GM12872 (cell line): Measurements from ENCODE around the gene SLC24A5.

Experiments used
- CTCF ChIP-seq: IDR thresholded peaks from 3 replicates; pipeline ENCODE4 v1.5.1; 2011; ENCODE audit warnings: low read depth, mild to moderate bottlenecking, low read length, moderate library complexity; ENCODE audit not compliant: insufficient read depth

SLC24A5 gene

GRCh38 chr15:48143856-48144255 lies 23.1 kb downstream of the SLC24A5 start:
- no peak for TF ChIP-seq CTCF

- no peak for TF ChIP-seq CTCF
Measured at GRCh38 chr15:48144889-48145288, 24.1 kb downstream of the SLC24A5 start.

GRCh38 chr15:48145923-48146322 lies 25.1 kb downstream of the SLC24A5 start:
- no peak for TF ChIP-seq CTCF

GRCh38 chr15:48147358-48147757 lies 26.6 kb downstream of the SLC24A5 start:
- TF ChIP-seq CTCF, result no peak

GRCh38 chr15:48149858-48150257 lies 29.1 kb downstream of the SLC24A5 start:
- TF ChIP-seq CTCF, result no peak

DNA sequence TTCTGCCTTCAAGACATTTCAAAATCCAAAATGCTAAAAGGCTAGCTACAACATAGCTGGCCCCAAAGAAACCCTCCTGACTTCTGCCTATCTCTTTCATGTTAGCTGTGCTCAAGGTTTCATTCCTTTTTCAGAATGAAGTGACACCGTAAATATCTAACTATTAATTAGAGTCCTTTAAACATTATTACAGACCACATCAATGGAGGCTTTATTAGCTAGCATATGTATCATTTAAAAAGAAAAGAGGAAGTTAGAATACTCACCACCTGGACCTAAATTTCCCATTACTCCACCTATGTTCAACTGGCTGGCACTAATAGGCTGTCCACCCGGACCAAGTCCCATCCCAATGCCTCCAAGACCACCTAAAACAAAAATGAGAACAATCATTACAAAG lies 32.7 kb downstream of the SLC24A5 start:
- no peak for TF ChIP-seq CTCF

DNA sequence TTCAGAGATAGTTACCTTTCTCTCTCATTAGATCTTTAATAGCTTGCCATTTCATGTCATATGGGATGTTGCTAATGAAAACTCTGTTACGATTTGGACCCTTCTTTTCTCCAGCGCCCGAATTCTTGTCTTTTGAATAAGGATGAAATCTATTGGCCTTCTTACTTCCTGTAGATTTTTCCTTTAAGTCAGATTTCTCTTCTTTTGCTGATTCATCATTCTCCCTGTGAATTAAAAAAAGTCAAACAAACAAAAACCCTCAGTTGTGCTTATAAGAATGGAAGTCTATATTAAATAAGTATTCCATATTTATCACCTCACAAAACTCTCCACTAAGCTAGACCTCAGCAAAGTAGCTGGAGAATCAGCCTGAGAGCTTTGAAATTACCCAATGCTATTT lies 47.8 kb downstream of the SLC24A5 start:
- TF ChIP-seq CTCF, result no peak

GRCh38 chr15:48170981-48171380 lies 50.2 kb downstream of the SLC24A5 start:
- no peak for TF ChIP-seq CTCF
